Adrenal gland (tissue), 12 donors: ENCODE measurements around the gene PRPH. TPM values are rescaled to one million over a fixed set of nuclear protein-coding genes. Genes with fewer than 3 reads are reported as not detected.

Experiments
- DNase-seq, 7 donors: peaks; one replicate each; pipeline ENCODE4 v3.0.0-alpha.2; 2019 to 2020
- H3K27ac ChIP-seq, 5 donors: fragments of 200-600 bp; sonication (generic) in 4 of 5; 1 replicate in 3 of 5; 2 replicates in 2 of 5; pipeline versions ENCODE4 v1.5.1 to v1.8.0; 2016 to 2020; ENCODE audit warnings: mild to moderate bottlenecking in 1 of 5
- H3K27me3 ChIP-seq: fragments of 200-600 bp; 2 replicates; pipeline ENCODE4 v1.8.0; 2021
- H3K36me3 ChIP-seq, 2 donors: fragments of 200-600 bp; replicated peaks in 1 of 2; 1 replicate in 1 of 2; 2 replicates in 1 of 2; pipeline versions ENCODE4 v1.5.1 to v1.8.0; 2018 to 2022
- H3K4me1 ChIP-seq, 2 donors: fragments of 200-600 bp; replicated peaks in 1 of 2; 1 replicate in 1 of 2; 2 replicates in 1 of 2; pipeline versions ENCODE4 v1.5.1 to v1.8.0; 2018 to 2021
- H3K4me3 ChIP-seq, 4 donors: fragments of 200-600 bp; sonication (generic) in 3 of 4; one replicate each; pipeline ENCODE4 v1.5.1; 2016 to 2018
- H3K9me3 ChIP-seq, 3 donors: fragments of 200-600 bp; sonication (generic) in 1 of 3; replicated peaks in 1 of 3; 1 replicate in 2 of 3; 2 replicates in 1 of 3; pipeline versions ENCODE4 v1.5.1 to v1.8.0; 2016 to 2021
- CTCF ChIP-seq, 6 experiments: fragments of 450-650 bp in 4 of 6; fragments of 200-600 bp in 2 of 6; sonication (generic) in 1 of 6; IDR thresholded peaks; 1 replicate in 5 of 6; 2 replicates in 1 of 6; pipeline versions ENCODE4 v1.5.1 to v1.8.0; 2016 to 2021; ENCODE audit warnings: antibody characterized with exemption in 6 of 6, mild to moderate bottlenecking in 2 of 6, moderate library complexity in 1 of 6
- POLR2A ChIP-seq, 2 donors: fragments of 450-650 bp; IDR thresholded peaks; one replicate each; pipeline ENCODE4 v1.6.1; 2017; ENCODE audit warnings: antibody characterized with exemption in 2 of 2, mild to moderate bottlenecking in 2 of 2, moderate library complexity in 1 of 2
- WGBS, 4 donors: extraction: QIAGEN DNeasy Blood & Tissue Kit in 2 of 4; methylation state at CpG; one replicate each; pipeline versions ENCODE4 v1.1.5 to v1.1.7; 2013 to 2017; 5-methylcytosine and 5-hydroxymethylcytosine counted together
- intact Hi-C, 2 donors: fragments of 100-400 bp; cut with DNase I; formaldehyde crosslinking; loops; one replicate each; pipeline versions ENCODE4 v1.14.1 to v1.15.0; 2022 to 2023
- polyA plus RNA-seq, 3 donors: library from polyadenylated mRNA; stranded (reverse); fragments of 200-250 nt in 2 of 3; fragments of 350-450 nt in 1 of 3; fragmentation: Illumina TruSeq in 1 of 3; extraction: RNeasy Lipid Tissue Mini Kit (QIAGEN cat#74804) in 1 of 3; gene quantifications; one replicate each; pipeline ENCODE4 v1.2.3, GENCODE V29; 2013 to 2014
- total RNA-seq, 9 donors: library from RNA; depleted of rRNA in 4 of 9; stranded (reverse); fragments of >200 nt in 4 of 9; fragments of 120-200 nt in 1 of 9; fragmentation: NEBNext Ultra II Directional in 1 of 9; extraction: Animal tissue kit (Norgen Biotek cat#: 25700) in 1 of 9; gene quantifications; one replicate each; pipeline versions ENCODE4 v1.1.0 to v1.2.4, GENCODE V29; 2013 to 2023
- donor health status: healthy with polysubstance abuse.
- donor health status: Bipolar disorder and iron deficiency.
- donor health status: DM: yes; HTN: yes; CAD: no.
- donor health status: DM: no; HTN: no; CAD: no.
- donor health status: DM: no; HTN: no; CAD: no.
- donor health status: DM: yes; HTN: yes; CAD: no.

PRPH gene
- total and polyA plus RNA-seq, 12 donors = 0.16 to 27.8 (median 5.9) TPM; not detected in 3

- no peak for TF ChIP-seq CTCF (IDR thresholded peaks at IDR 0.05)
- no peak for TF ChIP-seq POLR2A (IDR thresholded peaks at IDR 0.05)
- Histone ChIP-seq H3K9me3 (no peaks in the 10 kb centered on the region), H3K27ac (no peak overlapping the region), H3K4me1 (peaks cover 14 to 30% of the 10 kb centered on the region in 2 donors), H3K4me3 (no peak overlapping the region), H3K27me3 (peaks cover 29% of the 10 kb centered on the region), H3K36me3 (no peaks in the 10 kb centered on the region)
- intact Hi-C loops = no loop called here
- 54 to 68% (median 62%) methylated on average over 6 of the region's 6 CpGs for WGBS, 4 donors
- peak in 1 of 7 donors; percentile 16 for DNase-seq
Observed at GRCh38 chr12:49338830-49339463, 44.0 kb downstream of the PRPH start.

- H3K4me1 ChIP-seq = peaks cover 14 to 32% of the 10 kb centered on the region in 2 donors
- DNase-seq = peak in 4 of 7 donors; percentile 30 to 60 (median 48)
- no peaks in the 10 kb centered on the region for H3K36me3 ChIP-seq
- no peak overlapping the region for H3K27ac ChIP-seq
- TF ChIP-seq POLR2A (IDR thresholded peaks at IDR 0.05) (no peak), CTCF (IDR thresholded peaks at IDR 0.05) (no peak)
- no peak overlapping the region for H3K4me3 ChIP-seq
- intact Hi-C loops = no loop called here
- 32 to 47% (median 34%) methylated on average over 5 of the region's 5 CpGs for WGBS, 4 donors
- no peaks in the 10 kb centered on the region for H3K9me3 ChIP-seq
- peaks cover 24% of the 10 kb centered on the region for H3K27me3 ChIP-seq
Observed at GRCh38 chr12:49339464-49339861, 44.5 kb downstream of the PRPH start.

GRCh38 chr12:49340095-49340870, 45.3 kb downstream of the PRPH start:
- DNase-seq = peak in 1 of 7 donors; percentile 15
- Histone ChIP-seq H3K9me3 (no peaks in the 10 kb centered on the region), H3K4me1 (peaks cover 18 to 37% of the 10 kb centered on the region in 2 donors), H3K27me3 (peaks cover 17% of the 10 kb centered on the region), H3K36me3 (no peaks in the 10 kb centered on the region), H3K4me3 (no peak overlapping the region), H3K27ac (no peak overlapping the region)
- no peak for TF ChIP-seq POLR2A (IDR thresholded peaks at IDR 0.05)
- no peak for TF ChIP-seq CTCF (IDR thresholded peaks at IDR 0.05)
- intact Hi-C loops = no loop called here
- 81 to 87% (median 84%) methylated on average over 6 of the region's 6 CpGs for WGBS, 4 donors

GRCh38 chr12:49340971-49341776, 46.2 kb downstream of the PRPH start:
- no peaks in the 10 kb centered on the region for H3K36me3 ChIP-seq
- TF ChIP-seq CTCF (IDR thresholded peaks at IDR 0.05) = no peak
- intact Hi-C loops = no loop called here
- H3K4me3 ChIP-seq = no peak overlapping the region
- H3K4me1 ChIP-seq = peaks cover 27 to 46% of the 10 kb centered on the region in 2 donors
- peaks cover 15% of the 10 kb centered on the region for H3K27me3 ChIP-seq
- H3K27ac ChIP-seq = no peak overlapping the region
- 62 to 82% (median 73%) methylated on average over 12 to 14 of the region's 14 CpGs for WGBS, 4 donors
- peak in 1 of 7 donors; percentile 15 for DNase-seq
- H3K9me3 ChIP-seq = no peaks in the 10 kb centered on the region
